Endodermal cell (in vitro differentiated cells): ENCODE measurements around the gene ADSS2. TPM values are rescaled to one million over a fixed set of nuclear protein-coding genes. Genes with fewer than 3 reads are reported as not detected.

Experiments
- DNase-seq: peaks from one replicate; pipeline ENCODE4 v3.0.0-alpha.2; 2017
- H3K27ac ChIP-seq: 2 replicates; pipeline ENCODE4 v1.5.1; 2013; ENCODE audit warnings: mild to moderate bottlenecking, low read depth, low read length, moderate library complexity
- H3K27me3 ChIP-seq: 2 replicates; pipeline ENCODE4 v1.6.1; 2013; ENCODE audit warnings: mild to moderate bottlenecking, low read length, moderate library complexity; ENCODE audit not compliant: insufficient read depth, control insufficient read depth, poor library complexity, severe bottlenecking
- H3K36me3 ChIP-seq: 2 replicates; pipeline ENCODE4 v1.7.0; 2013; ENCODE audit warnings: mild to moderate bottlenecking, low read length, moderate library complexity; ENCODE audit not compliant: control insufficient read depth, insufficient read depth
- H3K4me1 ChIP-seq: one replicate; pipeline ENCODE4 v1.7.0; 2013; ENCODE audit warnings: low read length; ENCODE audit not compliant: control insufficient read depth, insufficient read depth
- H3K4me3 ChIP-seq: 2 replicates; pipeline ENCODE4 v1.5.1; 2013; ENCODE audit warnings: mild to moderate bottlenecking, low read length, moderate library complexity
- H3K9ac ChIP-seq: 2 replicates; pipeline ENCODE4 v1.6.1; 2013; ENCODE audit warnings: mild to moderate bottlenecking, low read length, moderate library complexity; ENCODE audit not compliant: poor library complexity, severe bottlenecking; ENCODE audit errors: extremely low read depth
- H3K9me3 ChIP-seq: 2 replicates; pipeline ENCODE4 v1.6.1; 2013; ENCODE audit warnings: mild to moderate bottlenecking, low read length, moderate library complexity; ENCODE audit not compliant: control insufficient read depth
- H3K27ac Mint-ChIP-seq: 2 replicates; pipeline ENCODE4 v1.8.0; 2020; ENCODE audit warnings: mixed read lengths
- H3K27me3 Mint-ChIP-seq: 2 replicates; pipeline ENCODE4 v1.8.0; 2021; ENCODE audit warnings: mild to moderate bottlenecking, mixed read lengths; ENCODE audit not compliant: insufficient read depth
- H3K36me3 Mint-ChIP-seq: 2 replicates; pipeline ENCODE4 v1.8.0; 2020; ENCODE audit warnings: low read depth, mixed read lengths
- H3K4me1 Mint-ChIP-seq: 2 replicates; pipeline ENCODE4 v1.8.0; 2020; ENCODE audit warnings: mixed read lengths
- H3K4me3 Mint-ChIP-seq: 2 replicates; pipeline ENCODE4 v1.8.0; 2020; ENCODE audit warnings: mild to moderate bottlenecking, moderate library complexity, mixed read lengths
- H3K9me3 Mint-ChIP-seq: 2 replicates; pipeline ENCODE4 v1.8.0; 2020; ENCODE audit warnings: mild to moderate bottlenecking, mixed read lengths
- CTCF ChIP-seq: fragments of 200-600 bp; sonication (generic); conservative IDR thresholded peaks from 2 replicates; pipeline ENCODE4 v1.5.0; 2021; ENCODE audit warnings: antibody characterized with exemption, mild to moderate bottlenecking
- WGBS, 2 experiments: methylation state at CpG; one replicate each; pipeline versions ENCODE4 v1.1.5 to v1.1.7; 2013; ENCODE audit warnings: missing lambda C conversion rate in 2 of 2, mixed read lengths in 1 of 2; ENCODE audit not compliant: insufficient coverage in 1 of 2, insufficient read length in 1 of 2; 5-methylcytosine and 5-hydroxymethylcytosine counted together
- total RNA-seq, 2 donors: library from RNA; stranded (reverse); fragmentation: NEBNext Ultra II Directional in 1 of 2; extraction: Animal tissue kit (Norgen Biotek cat#: 25700) in 1 of 2; gene quantifications; 2 replicates in 1 of 2; 3 replicates in 1 of 2; pipeline ENCODE4 v1.2.1, GENCODE V29; 2021

Gene ADSS2
- total RNA-seq, 2 donors from 2014 or later: 45.9 to 50.2 TPM

- H3K4me1 ChIP-seq: peaks cover 2% of the 10 kb centered on the region
- no peaks in the 10 kb centered on the region for H3K36me3 ChIP-seq
- DNase-seq: no peak
- H3K36me3 Mint-ChIP-seq: peaks cover 15% of the 10 kb centered on the region
- H3K4me1 Mint-ChIP-seq: peaks cover 29% of the 10 kb centered on the region
- peaks cover 28% of the 10 kb centered on the region for H3K9me3 Mint-ChIP-seq
- H3K4me3 ChIP-seq: no peak overlapping the region
- H3K27ac ChIP-seq: no peak overlapping the region
- no peak for TF ChIP-seq CTCF
- no peak overlapping the region for H3K27ac Mint-ChIP-seq
- H3K27me3 Mint-ChIP-seq: no peaks in the 10 kb centered on the region
- H3K9ac ChIP-seq: no peak overlapping the region
- no peaks in the 10 kb centered on the region for H3K27me3 ChIP-seq
- WGBS, 2 experiments: 93% methylated on average over 4 of the region's 4 CpGs; no CpG with 5 or more reads in 1 of the 2 experiments
- no peak overlapping the region for H3K4me3 Mint-ChIP-seq
- H3K9me3 ChIP-seq: peaks cover 6% of the 10 kb centered on the region
These were observed 7.1 kb upstream of the ADSS2 start for GRCh38 chr1:244458781-244459180.

GRCh38 chr1:244456586-244456985 lies 4.9 kb upstream of the ADSS2 start:
- no peaks in the 10 kb centered on the region for H3K27me3 ChIP-seq
- Mint-ChIP-seq H3K4me1 (peaks cover 33% of the 10 kb centered on the region), H3K27me3 (no peaks in the 10 kb centered on the region), H3K9me3 (peaks cover 28% of the 10 kb centered on the region), H3K36me3 (peaks cover 15% of the 10 kb centered on the region), H3K27ac (no peak overlapping the region), H3K4me3 (no peak overlapping the region)
- peaks cover 6% of the 10 kb centered on the region for H3K9me3 ChIP-seq
- H3K4me3 ChIP-seq: no peak overlapping the region
- TF ChIP-seq CTCF: no peak
- DNase-seq: no peak
- no peak overlapping the region for H3K27ac ChIP-seq
- peaks cover 2% of the 10 kb centered on the region for H3K4me1 ChIP-seq
- no peak overlapping the region for H3K9ac ChIP-seq
- WGBS, 2 experiments: 83 to 100% methylated on average over 1 of the region's 1 CpG
- no peaks in the 10 kb centered on the region for H3K36me3 ChIP-seq

- DNase-seq: peak; percentile 54
- H3K9me3 ChIP-seq: peaks cover 6% of the 10 kb centered on the region
- H3K27me3 ChIP-seq: no peaks in the 10 kb centered on the region
- no peak overlapping the region for H3K9ac ChIP-seq
- H3K4me1 ChIP-seq: peaks cover 2% of the 10 kb centered on the region
- Mint-ChIP-seq H3K27me3 (no peaks in the 10 kb centered on the region), H3K4me3 (peak overlapping the region; percentile 27), H3K4me1 (peaks cover 46% of the 10 kb centered on the region), H3K27ac (peak overlapping the region; percentile 92), H3K36me3 (peaks cover 6% of the 10 kb centered on the region), H3K9me3 (peaks cover 18% of the 10 kb centered on the region)
- no peak for TF ChIP-seq CTCF
- no peaks in the 10 kb centered on the region for H3K36me3 ChIP-seq
- no peak overlapping the region for H3K4me3 ChIP-seq
- no peak overlapping the region for H3K27ac ChIP-seq
- WGBS, 2 experiments: 84 to 92% methylated on average over 3 to 6 of the region's 6 CpGs
These were observed 2.7 kb upstream of the ADSS2 start for GRCh38 chr1:244454412-244454811.
